ENCODE results near the gene FKBP2. TPM values are rescaled to one million over a fixed set of nuclear protein-coding genes. Genes with fewer than 3 reads are reported as not detected.
A peak's percentile ranks its signal among the peaks of the same experiment; 100 is the strongest.

FKBP2 gene
- total RNA-seq, 1 experiment from 2014 or later = 41.0 TPM

GRCh38 chr11:64208086-64208795 is 32.7 kb upstream of the FKBP2 start:
- H3K27me3 ChIP-seq (ENCODE audit: insufficient read depth, low read length) = no peaks in the 10 kb centered on the region
- H4K91ac ChIP-seq (ENCODE audit: insufficient read length, low read depth, low read length) = no peak overlapping the region
- no peak overlapping the region for H3K4me2 ChIP-seq (ENCODE audit: insufficient read depth, insufficient read length, low read length)

More at GRCh38 chr11:64208086-64208795, 32.7 kb upstream of the FKBP2 start:
- no peak for TF ChIP-seq CTCF (conservative IDR thresholded peaks at IDR 0.05)
- H4K20me1 ChIP-seq (ENCODE audit: control insufficient read depth, insufficient read depth, insufficient read length) = no peaks in the 10 kb centered on the region
- H3K9me3 Mint-ChIP-seq = no peaks in the 10 kb centered on the region; a peak in 1 of 5 replicates
- H2BK20ac ChIP-seq (ENCODE audit: low read depth, low read length, poor library complexity, severe bottlenecking) = no peak overlapping the region
- peaks cover 16 to 56% (median 50%) of the 10 kb centered on the region in 3 experiments for H3K36me3 Mint-ChIP-seq (ENCODE audit: insufficient read depth in 1 of 3, low read depth in 3 of 3)
- WGBS (ENCODE audit: extremely low coverage, insufficient read length, low lambda C conversion rate) = no CpG with 5 or more reads among the region's 23 CpGs
- H3K27ac ChIP-seq (ENCODE audit: insufficient read length, low read depth, low read length) = no peak overlapping the region
- no peaks in the 10 kb centered on the region for H3K79me1 ChIP-seq (ENCODE audit: insufficient read depth, low read depth, low read length, poor library complexity, severe bottlenecking)
- no peak overlapping the region for H4K8ac ChIP-seq (replicated peaks; ENCODE audit: insufficient read length, low read depth, low read length)
- H3K9ac ChIP-seq (ENCODE audit: extremely low read depth, insufficient read length, low read length) = no peak overlapping the region
- H3K4me1 ChIP-seq (ENCODE audit: insufficient read depth, low read length) = no peaks in the 10 kb centered on the region
- no peak overlapping the region for H3K4me3 Mint-ChIP-seq
- H3K79me2 ChIP-seq (ENCODE audit: insufficient read depth, low read length) = no peaks in the 10 kb centered on the region
- H3K14ac ChIP-seq (ENCODE audit: insufficient read depth, low read length) = no peak overlapping the region
- H3T11ph ChIP-seq (ENCODE audit: low read length) = no peak overlapping the region
- no peak overlapping the region for H3K18ac ChIP-seq (ENCODE audit: insufficient read length, low read depth, low read length)
- no peak for DNase-seq
- no peak overlapping the region for H3K23ac ChIP-seq (ENCODE audit: insufficient read length, low read depth, low read length)
- H2BK15ac ChIP-seq (ENCODE audit: low read depth, low read length) = no peak overlapping the region
- no peak overlapping the region for H4K5ac ChIP-seq (ENCODE audit: insufficient read length, low read depth, low read length)
- H2AFZ ChIP-seq (ENCODE audit: low read length) = no peak overlapping the region
- H2BK5ac ChIP-seq (ENCODE audit: insufficient read length, low read length) = no peak overlapping the region
- H3K56ac ChIP-seq (ENCODE audit: insufficient read length, low read depth, low read length) = no peak overlapping the region
- peak overlapping the region in 2 of 3 experiments; percentile 74 to 82; a peak in 4 of 7 replicates for H3K27ac Mint-ChIP-seq
- no peaks in the 10 kb centered on the region for H3K27me3 Mint-ChIP-seq (ENCODE audit: low read depth)
- peaks cover 12% of the 10 kb centered on the region in 2 experiments for H3K4me1 Mint-ChIP-seq
- H3K9me3 ChIP-seq (ENCODE audit: control insufficient read depth, low read depth, low read length) = no peaks in the 10 kb centered on the region
- H2BK12ac ChIP-seq (ENCODE audit: insufficient read length, low read depth, low read length) = no peak overlapping the region
- no peaks in the 10 kb centered on the region for H3K23me2 ChIP-seq (ENCODE audit: insufficient read length, low read depth, low read length, poor library complexity, severe bottlenecking)
- no peak overlapping the region for H3K4ac ChIP-seq (ENCODE audit: low read depth, low read length)
- no peak overlapping the region for H2AK5ac ChIP-seq (ENCODE audit: insufficient read length, low read length)
- no peak overlapping the region for H2BK120ac ChIP-seq (ENCODE audit: low read depth, low read length, poor library complexity, severe bottlenecking)
